Measurements from ENCODE around the gene LY6G6C.

Gene LY6G6C

GRCh38 chr6:31721351-31722020 lies at the start of gene LY6G6C:
Gene LY6G6C, minus strand, starts transcription at chr6:31721746. Its CDS starts 67 bp downstream, at chr6:31721679.
- H3K9ac ChIP-seq (ENCODE audit: low read length), result no peak within 1 kb of the TSS
- H3K9me3 ChIP-seq (ENCODE audit: low read length), result no peaks in the 10 kb centered on the region
- no peaks in the 10 kb centered on the region for H3K79me2 ChIP-seq (ENCODE audit: insufficient read depth, low read length)

GRCh38 chr6:31770860-31771259 lies 49.3 kb upstream of the LY6G6C start:
- Histone ChIP-seq H3K9me3 (ENCODE audit: low read length) (no peaks in the 10 kb centered on the region), H3K27ac (ENCODE audit: low read depth, low read length, poor library complexity, severe bottlenecking) (no peak overlapping the region), H3K79me2 (ENCODE audit: insufficient read depth, low read length) (no peaks in the 10 kb centered on the region), H4K20me1 (ENCODE audit: insufficient read depth, low read length) (no peaks in the 10 kb centered on the region), H3K4me3 (ENCODE audit: low read depth, low read length, poor library complexity, severe bottlenecking) (no peak overlapping the region), H3K4me1 (ENCODE audit: insufficient read depth, low read length, severe bottlenecking) (no peaks in the 10 kb centered on the region), H3F3A (ENCODE audit: insufficient read depth, low read length) (no peaks in the 10 kb centered on the region), H2AFZ (ENCODE audit: low read length) (no peak overlapping the region), H3K27me3 (ENCODE audit: insufficient read depth, low read length) (no peaks in the 10 kb centered on the region), H3K9ac (ENCODE audit: low read length) (no peak overlapping the region), H3K9me2 (ENCODE audit: low read depth, low read length) (no peaks in the 10 kb centered on the region), H3K36me3 (ENCODE audit: insufficient read depth, low read length) (no peaks in the 10 kb centered on the region), H3K4me2 (ENCODE audit: low read length) (no peak overlapping the region)
- no peak for TF ChIP-seq EZH2 (IDR thresholded peaks at IDR 0.05; ENCODE audit: borderline replicate concordance, low read length)
- no peak for TF ChIP-seq CTCF (IDR thresholded peaks at IDR 0.05; ENCODE audit: low read length)

More at GRCh38 chr6:31721351-31722020, at the start of gene LY6G6C:
- Histone ChIP-seq H4K20me1 (ENCODE audit: insufficient read depth, low read length) (no peaks in the 10 kb centered on the region), H3K27me3 (ENCODE audit: insufficient read depth, low read length) (0 out of 2 replicates have a peak, but pooled peaks cover 3% of the 10 kb centered on the region), H3K9me2 (ENCODE audit: low read depth, low read length) (no peaks in the 10 kb centered on the region), H3K4me2 (ENCODE audit: low read length) (no peak within 1 kb of the TSS), H3K27ac (ENCODE audit: low read depth, low read length, poor library complexity, severe bottlenecking) (no peak within 1 kb of the TSS), H3F3A (ENCODE audit: insufficient read depth, low read length) (0 out of 2 replicates have a peak, but pooled peaks cover 4% of the 10 kb centered on the region), H2AFZ (ENCODE audit: low read length) (no peak within 1 kb of the TSS), H3K4me1 (ENCODE audit: insufficient read depth, low read length, severe bottlenecking) (peaks cover 1% of the 10 kb centered on the region), H3K36me3 (ENCODE audit: insufficient read depth, low read length) (peaks cover 8% of the 10 kb centered on the region; the same call in 1 of the 2 replicates), H3K4me3 (ENCODE audit: low read depth, low read length, poor library complexity, severe bottlenecking) (no peak within 1 kb of the TSS)
- TF ChIP-seq CTCF (IDR thresholded peaks at IDR 0.05; ENCODE audit: low read length), result no peak
- TF ChIP-seq EZH2 (IDR thresholded peaks at IDR 0.05; ENCODE audit: borderline replicate concordance, low read length), result no peak

- H3K9me3 ChIP-seq (ENCODE audit: low read length), result no peaks in the 10 kb centered on the region
- TF ChIP-seq CTCF (IDR thresholded peaks at IDR 0.05; ENCODE audit: low read length) (peak; percentile 96), EZH2 (IDR thresholded peaks at IDR 0.05; ENCODE audit: borderline replicate concordance, low read length) (no peak)
- no peaks in the 10 kb centered on the region for H3K79me2 ChIP-seq (ENCODE audit: insufficient read depth, low read length)
- H3K4me3 ChIP-seq (ENCODE audit: low read depth, low read length, poor library complexity, severe bottlenecking), result no peak overlapping the region
- H3F3A ChIP-seq (ENCODE audit: insufficient read depth, low read length), result no peaks in the 10 kb centered on the region
- no peak overlapping the region for H3K9ac ChIP-seq (ENCODE audit: low read length)
- H3K4me2 ChIP-seq (ENCODE audit: low read length), result no peak overlapping the region
- no peaks in the 10 kb centered on the region for H3K4me1 ChIP-seq (ENCODE audit: insufficient read depth, low read length, severe bottlenecking)
- H3K36me3 ChIP-seq (ENCODE audit: insufficient read depth, low read length), result no peaks in the 10 kb centered on the region
- H3K27me3 ChIP-seq (ENCODE audit: insufficient read depth, low read length), result no peaks in the 10 kb centered on the region
- no peaks in the 10 kb centered on the region for H3K9me2 ChIP-seq (ENCODE audit: low read depth, low read length)
- no peaks in the 10 kb centered on the region for H4K20me1 ChIP-seq (ENCODE audit: insufficient read depth, low read length)
- no peak overlapping the region for H2AFZ ChIP-seq (ENCODE audit: low read length)
- H3K27ac ChIP-seq (ENCODE audit: low read depth, low read length, poor library complexity, severe bottlenecking), result no peak overlapping the region
These were observed 48.3 kb upstream of the LY6G6C start for GRCh38 chr6:31769684-31770371.
